Ascending aorta (tissue), 2 donors: ENCODE data around the gene CTDP1. TPM values are rescaled to one million over a fixed set of nuclear protein-coding genes. Genes with fewer than 3 reads are reported as not detected.

ENCODE experiments used
- DNase-seq, 2 donors: peaks; one replicate each; pipeline ENCODE4 v3.0.0-alpha.2; 2019; ENCODE audit warnings: low spot score in 2 of 2
- H3K27ac ChIP-seq, 2 donors: fragments of 200-600 bp; sonication (generic); one replicate each; pipeline ENCODE4 v1.5.1; 2016 to 2017; ENCODE audit warnings: mild to moderate bottlenecking in 1 of 2
- H3K27me3 ChIP-seq: fragments of 200-600 bp; sonication (generic); one replicate; pipeline ENCODE4 v1.5.1; 2017
- H3K36me3 ChIP-seq, 2 donors: fragments of 200-600 bp; sonication (generic); one replicate each; pipeline ENCODE4 v1.5.1; 2016
- H3K4me1 ChIP-seq, 2 donors: fragments of 200-600 bp; sonication (generic); one replicate each; pipeline ENCODE4 v1.5.1; 2016 to 2017; ENCODE audit warnings: mild to moderate bottlenecking in 1 of 2
- H3K4me3 ChIP-seq, 2 donors: fragments of 200-600 bp; sonication (generic); one replicate each; pipeline ENCODE4 v1.5.1; 2016 to 2017; ENCODE audit warnings: mild to moderate bottlenecking in 1 of 2
- H3K9me3 ChIP-seq, 2 donors: fragments of 200-600 bp; sonication (generic); one replicate each; pipeline ENCODE4 v1.5.1; 2016
- intact Hi-C: fragments of 100-400 bp; cut with DNase I; formaldehyde crosslinking; loops from one replicate; pipeline ENCODE4 v1.15.1; 2023
- total RNA-seq: library from RNA; depleted of rRNA; stranded (reverse); fragments of >200 nt; gene quantifications from one replicate; pipeline ENCODE4 v1.1.0, GENCODE V29; 2016
- TF ChIP-seq, protein P1 (sequence below), 3 experiments: fragments of 200-600 bp in 2 of 3; fragments of 450-650 bp in 1 of 3; sonication (generic) in 2 of 3; IDR thresholded peaks; one replicate each; pipeline ENCODE4 v1.5.1; 2016 to 2019; ENCODE audit warnings: antibody characterized with exemption in 3 of 3, mild to moderate bottlenecking in 1 of 3, moderate library complexity in 1 of 3

CTDP1 gene
- total RNA-seq, 1 donor from 2014 or later = 31.7 TPM

- Histone ChIP-seq H3K27me3 (no peaks in the 10 kb centered on the region), H3K9me3 (no peaks in the 10 kb centered on the region), H3K4me1 (no peaks in the 10 kb centered on the region), H3K4me3 (no peak overlapping the region), H3K27ac (no peak overlapping the region), H3K36me3 (no peaks in the 10 kb centered on the region)
- no peak for DNase-seq
- TF ChIP-seq, protein P1, sequence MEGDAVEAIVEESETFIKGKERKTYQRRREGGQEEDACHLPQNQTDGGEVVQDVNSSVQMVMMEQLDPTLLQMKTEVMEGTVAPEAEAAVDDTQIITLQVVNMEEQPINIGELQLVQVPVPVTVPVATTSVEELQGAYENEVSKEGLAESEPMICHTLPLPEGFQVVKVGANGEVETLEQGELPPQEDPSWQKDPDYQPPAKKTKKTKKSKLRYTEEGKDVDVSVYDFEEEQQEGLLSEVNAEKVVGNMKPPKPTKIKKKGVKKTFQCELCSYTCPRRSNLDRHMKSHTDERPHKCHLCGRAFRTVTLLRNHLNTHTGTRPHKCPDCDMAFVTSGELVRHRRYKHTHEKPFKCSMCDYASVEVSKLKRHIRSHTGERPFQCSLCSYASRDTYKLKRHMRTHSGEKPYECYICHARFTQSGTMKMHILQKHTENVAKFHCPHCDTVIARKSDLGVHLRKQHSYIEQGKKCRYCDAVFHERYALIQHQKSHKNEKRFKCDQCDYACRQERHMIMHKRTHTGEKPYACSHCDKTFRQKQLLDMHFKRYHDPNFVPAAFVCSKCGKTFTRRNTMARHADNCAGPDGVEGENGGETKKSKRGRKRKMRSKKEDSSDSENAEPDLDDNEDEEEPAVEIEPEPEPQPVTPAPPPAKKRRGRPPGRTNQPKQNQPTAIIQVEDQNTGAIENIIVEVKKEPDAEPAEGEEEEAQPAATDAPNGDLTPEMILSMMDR (IDR thresholded peaks at IDR 0.05) = no peak
- intact Hi-C loops = loop anchor here (5.0 kb wide), 1 partner anchor 200 kb away; no protein-coding TSS in a partner anchor
These were observed 32.3 kb upstream of the CTDP1 start for GRCh38 chr18:79647307-79647706.

DNA sequence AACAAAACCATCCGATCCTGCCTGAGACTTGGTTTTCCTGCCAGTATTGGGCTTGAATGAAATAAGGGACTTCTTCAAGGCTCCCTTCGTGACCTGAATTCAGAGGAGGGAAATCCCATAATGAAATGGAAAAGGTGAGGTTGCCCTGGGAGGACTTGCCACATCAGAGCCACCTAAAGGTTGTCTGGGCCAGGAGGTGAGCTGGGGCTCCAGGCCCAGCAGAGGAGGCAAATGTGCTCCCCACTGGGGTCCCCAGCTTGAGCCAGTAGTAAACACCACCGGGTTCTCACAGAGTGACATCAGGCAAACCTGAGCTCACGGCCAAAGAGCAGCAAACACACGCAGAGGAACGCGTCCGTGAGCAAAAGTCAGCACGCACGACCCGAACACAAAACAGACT, 28.6 kb upstream of the CTDP1 start:
- H3K27me3 ChIP-seq = no peaks in the 10 kb centered on the region
- intact Hi-C loops = no loop called here
- no peaks in the 10 kb centered on the region for H3K9me3 ChIP-seq
- no peaks in the 10 kb centered on the region for H3K36me3 ChIP-seq
- no peak for DNase-seq
- no peak overlapping the region for H3K27ac ChIP-seq
- H3K4me1 ChIP-seq = no peaks in the 10 kb centered on the region
- TF ChIP-seq, protein P1 (IDR thresholded peaks at IDR 0.05) = no peak
- H3K4me3 ChIP-seq = no peak overlapping the region

DNA sequence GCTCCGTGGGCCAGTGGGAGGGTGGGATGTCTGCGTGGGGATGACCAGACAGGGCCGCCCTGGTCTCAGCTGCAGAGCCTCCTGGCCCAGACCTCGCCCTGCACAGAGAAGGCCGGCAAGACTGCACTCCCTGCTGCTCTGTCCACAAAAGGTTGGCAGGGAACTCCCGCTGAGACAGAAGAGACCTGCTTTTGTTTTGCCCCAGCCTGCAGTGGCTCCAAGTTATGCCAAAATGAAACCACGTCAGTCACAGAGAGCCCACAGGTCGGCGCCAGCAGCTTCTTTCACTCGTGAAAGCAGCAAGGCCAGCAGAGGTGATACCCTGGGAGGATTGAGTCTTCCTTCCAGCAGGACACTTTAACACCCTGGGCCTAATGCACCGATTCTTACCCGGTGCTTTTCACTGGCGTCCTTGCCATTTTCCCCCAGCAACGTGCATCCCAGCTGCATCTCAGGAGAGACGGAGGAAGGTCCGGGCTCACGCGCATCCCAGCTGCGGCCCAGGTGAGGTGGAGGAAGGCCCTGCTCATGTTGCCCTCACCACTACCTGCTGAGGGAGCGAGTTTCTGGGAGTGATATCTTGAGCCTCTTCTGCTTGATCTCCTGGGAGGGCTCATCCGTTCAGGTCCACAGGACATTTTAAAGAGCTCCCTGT, 22.1 kb upstream of the CTDP1 start:
- no peaks in the 10 kb centered on the region for H3K27me3 ChIP-seq
- no peak for DNase-seq
- H3K4me1 ChIP-seq = no peaks in the 10 kb centered on the region
- no peaks in the 10 kb centered on the region for H3K36me3 ChIP-seq
- intact Hi-C loops = no loop called here
- H3K4me3 ChIP-seq = no peak overlapping the region
- H3K27ac ChIP-seq = no peak overlapping the region
- H3K9me3 ChIP-seq = no peaks in the 10 kb centered on the region
- TF ChIP-seq, protein P1 (IDR thresholded peaks at IDR 0.05) = no peak

GRCh38 chr18:79658366-79658765, 21.2 kb upstream of the CTDP1 start:
- Histone ChIP-seq H3K36me3 (no peaks in the 10 kb centered on the region), H3K4me1 (no peaks in the 10 kb centered on the region), H3K27me3 (no peaks in the 10 kb centered on the region), H3K27ac (no peak overlapping the region), H3K9me3 (no peaks in the 10 kb centered on the region), H3K4me3 (no peak overlapping the region)
- DNase-seq = no peak
- TF ChIP-seq, protein P1 (IDR thresholded peaks at IDR 0.05) = no peak
- intact Hi-C loops = no loop called here

- Histone ChIP-seq H3K9me3 (no peaks in the 10 kb centered on the region), H3K4me1 (no peaks in the 10 kb centered on the region), H3K4me3 (no peak overlapping the region), H3K36me3 (no peaks in the 10 kb centered on the region), H3K27me3 (no peaks in the 10 kb centered on the region), H3K27ac (no peak overlapping the region)
- intact Hi-C loops = no loop called here
- TF ChIP-seq, protein P1 (IDR thresholded peaks at IDR 0.05) = no peak
- DNase-seq = no peak
These were observed 19.9 kb upstream of the CTDP1 start for GRCh38 chr18:79659733-79660132.

DNA sequence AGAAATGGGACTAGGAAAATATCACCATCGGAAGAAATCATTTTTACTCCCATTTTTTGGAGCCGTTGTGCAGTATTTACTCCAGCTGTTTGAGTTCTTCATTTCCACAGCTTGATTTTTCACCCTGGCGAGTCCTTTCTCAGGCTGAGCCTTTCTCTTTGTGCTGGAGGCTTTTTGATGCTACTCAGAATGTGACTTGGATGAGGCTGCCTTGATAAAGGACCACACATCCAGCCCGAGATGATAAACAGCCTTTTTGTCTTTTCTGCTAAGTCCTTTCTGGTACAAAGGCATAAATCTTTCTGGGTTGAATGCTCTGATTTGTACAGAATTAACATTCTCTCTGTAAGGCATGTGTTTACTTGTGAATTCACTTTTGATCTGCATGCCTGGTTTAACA, 17.6 kb upstream of the CTDP1 start:
- H3K4me1 ChIP-seq = no peaks in the 10 kb centered on the region
- H3K27ac ChIP-seq = no peak overlapping the region
- no peaks in the 10 kb centered on the region for H3K9me3 ChIP-seq
- intact Hi-C loops = no loop called here
- no peak for DNase-seq
- no peak overlapping the region for H3K4me3 ChIP-seq
- TF ChIP-seq, protein P1 (IDR thresholded peaks at IDR 0.05) = no peak
- no peaks in the 10 kb centered on the region for H3K27me3 ChIP-seq
- no peaks in the 10 kb centered on the region for H3K36me3 ChIP-seq
